GM19239 (cell line): ENCODE measurements around the gene CCNT2.
"Not testable (repeated sequence)": the region's sequence is repeated elsewhere in the genome, so short reads cannot be mapped to it uniquely, and the experiment has no call there.

ENCODE experiments used
- DNase-seq: peaks from one replicate; pipeline ENCODE4 v3.0.0; 2011; ENCODE audit warnings: low spot score; ENCODE audit not compliant: insufficient read length
- FAIRE-seq: peaks from 2 replicates; lab custom pipeline; 2011; peaks lifted over from hg19 to GRCh38; lab: Jason Lieb, UNC

Gene CCNT2

DNA sequence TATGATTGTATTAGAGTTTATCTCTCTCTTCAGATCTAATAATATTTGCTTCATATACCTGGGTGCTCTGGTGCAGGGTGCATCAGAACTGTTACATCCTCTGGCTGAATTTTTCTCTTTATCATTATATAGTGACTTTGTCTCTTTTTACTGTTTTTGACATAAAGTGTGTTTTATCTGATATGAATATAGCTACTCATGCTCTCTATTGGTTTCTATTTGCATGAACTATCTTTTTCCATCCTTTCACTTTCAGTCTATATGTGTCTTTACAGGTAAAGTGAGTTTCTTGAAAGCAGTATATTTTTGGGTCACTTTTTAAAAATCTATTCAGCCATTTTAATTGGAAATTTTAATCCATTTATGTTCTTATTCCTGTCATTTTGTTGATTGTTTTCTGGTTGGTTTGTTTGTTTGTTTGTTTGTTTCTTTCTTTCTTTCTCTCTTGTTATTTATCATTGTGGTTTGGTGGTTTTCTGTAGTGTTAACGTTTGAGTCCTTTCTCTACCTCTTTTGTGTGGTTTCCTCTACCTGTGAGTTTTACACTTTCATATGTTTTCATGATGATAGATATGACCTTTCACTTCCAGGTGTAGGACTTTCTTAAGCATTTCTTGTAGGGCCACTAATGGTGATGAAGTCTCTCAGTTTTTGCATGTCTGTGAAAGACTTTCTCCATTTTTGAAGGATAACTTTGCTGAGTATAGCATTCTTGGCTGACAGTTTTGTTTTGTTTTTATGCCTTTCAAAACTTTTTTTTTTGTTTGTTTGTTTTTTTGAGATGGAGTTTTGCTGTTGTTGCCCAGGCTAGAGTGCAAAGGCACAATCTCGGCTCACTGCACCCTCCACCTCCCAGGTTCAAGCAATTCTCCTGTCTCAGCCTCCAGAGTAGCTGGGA, 54.9 kb downstream of the CCNT2 start:
- DNase-seq, result no peak
- FAIRE-seq, result peak; percentile 66

DNA sequence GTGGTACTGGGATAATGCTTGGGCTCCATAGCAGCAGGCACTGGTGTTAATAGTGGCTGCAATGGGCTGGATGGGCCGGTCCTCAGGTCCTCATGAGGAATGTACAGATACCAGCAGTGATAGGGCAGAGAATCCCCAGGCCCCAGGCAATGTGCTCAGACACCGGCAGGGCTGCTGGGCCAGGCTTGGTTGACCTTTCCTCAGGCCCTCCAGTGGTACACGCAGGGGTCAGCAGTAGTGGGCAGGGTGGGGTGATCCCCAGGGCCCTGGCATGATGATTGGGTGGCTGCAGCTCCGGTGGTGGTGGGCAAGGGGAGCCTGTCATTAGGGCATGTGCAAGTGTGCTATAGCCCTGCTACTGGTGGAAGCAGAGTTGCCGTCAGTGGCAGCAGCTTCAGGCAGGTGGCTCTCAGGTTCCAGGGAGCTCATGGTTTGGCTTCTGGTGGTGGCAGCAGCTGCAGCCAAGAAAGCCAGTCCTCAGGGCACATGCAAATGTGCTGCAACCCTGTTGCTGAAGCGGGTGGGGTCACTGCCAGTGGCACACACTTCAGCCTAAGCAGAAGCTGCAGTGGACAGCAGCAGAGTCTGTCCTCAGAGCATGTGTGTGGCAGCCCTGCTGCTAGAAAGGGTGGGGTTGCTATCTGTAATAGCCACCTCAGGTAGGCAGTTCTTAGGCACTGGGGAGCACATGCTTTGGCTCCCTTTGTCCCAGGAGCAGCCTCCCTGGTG, 56.8 kb downstream of the CCNT2 start:
- DNase-seq, result no peak
- no peak for FAIRE-seq

DNA sequence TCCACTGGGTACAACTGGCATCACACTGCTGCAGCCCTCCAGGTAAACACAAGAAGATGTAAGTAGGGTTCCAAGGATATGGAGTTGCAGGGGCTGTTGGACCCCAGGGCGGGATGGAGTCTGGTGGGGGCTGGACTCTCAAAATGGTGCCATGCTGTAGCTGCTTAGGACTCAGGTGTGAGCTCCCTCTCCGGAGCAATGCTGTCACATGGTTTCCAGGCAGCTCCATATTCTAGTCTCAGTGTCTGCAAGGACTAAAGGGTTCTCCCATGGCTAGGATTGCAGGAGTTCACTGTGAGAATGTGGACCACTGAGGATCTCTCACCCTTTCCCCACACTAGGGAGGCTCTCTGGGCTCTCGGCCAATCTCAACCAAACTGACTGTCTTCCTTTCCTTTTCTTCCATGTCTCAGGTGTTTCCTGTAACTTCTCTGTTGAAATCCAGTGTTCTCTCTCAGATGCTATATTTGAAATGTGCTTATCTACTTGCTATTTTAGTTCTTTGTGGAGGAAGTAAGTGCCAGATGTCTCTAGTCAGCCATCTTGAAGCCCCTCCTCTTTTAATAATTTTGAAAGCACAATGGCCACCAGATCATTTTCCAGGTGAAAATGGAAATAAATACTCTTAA, 57.6 kb downstream of the CCNT2 start:
- FAIRE-seq (no peak), DNase-seq (no peak)

DNA sequence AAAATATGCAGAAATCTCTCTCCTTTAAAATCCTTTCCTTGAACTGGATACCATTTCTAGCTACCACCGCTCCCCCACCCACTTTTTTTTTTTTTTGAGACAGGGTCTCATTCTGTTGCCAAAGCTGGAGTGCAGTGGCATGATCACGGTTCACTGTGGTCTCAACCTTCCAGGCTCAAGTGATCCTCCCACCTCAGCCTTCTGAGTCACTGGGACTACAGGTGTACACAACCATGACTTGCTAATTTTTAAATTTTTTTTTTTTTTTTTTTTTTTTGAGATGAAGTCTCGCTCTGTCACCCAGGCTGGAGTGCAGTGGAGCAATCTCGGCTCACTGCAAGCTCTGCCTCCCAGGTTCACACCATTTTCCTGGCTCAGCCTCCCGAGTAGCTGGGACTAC, 58.5 kb downstream of the CCNT2 start:
- FAIRE-seq, DNase-seq: not testable (repeated sequence)

DNA sequence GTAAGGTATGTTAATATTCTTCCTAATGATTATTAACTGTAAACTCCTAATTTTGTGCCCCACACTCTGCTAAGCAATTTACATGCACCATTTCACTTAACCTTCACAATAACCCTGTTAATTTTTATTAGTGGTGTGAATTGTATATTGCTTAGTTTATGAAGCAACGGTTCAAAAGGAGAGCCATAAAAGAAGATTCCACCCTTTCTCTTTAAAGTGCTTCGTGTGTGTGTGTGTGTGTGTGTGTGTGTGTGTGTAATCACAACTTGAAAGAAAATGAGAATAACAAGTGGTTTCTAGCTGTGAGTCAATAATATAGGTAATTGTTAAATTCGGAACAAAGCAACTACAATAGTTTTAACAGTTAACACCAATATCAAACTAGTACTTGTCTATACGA, 60.6 kb downstream of the CCNT2 start:
- no peak for DNase-seq
- no peak for FAIRE-seq

DNA sequence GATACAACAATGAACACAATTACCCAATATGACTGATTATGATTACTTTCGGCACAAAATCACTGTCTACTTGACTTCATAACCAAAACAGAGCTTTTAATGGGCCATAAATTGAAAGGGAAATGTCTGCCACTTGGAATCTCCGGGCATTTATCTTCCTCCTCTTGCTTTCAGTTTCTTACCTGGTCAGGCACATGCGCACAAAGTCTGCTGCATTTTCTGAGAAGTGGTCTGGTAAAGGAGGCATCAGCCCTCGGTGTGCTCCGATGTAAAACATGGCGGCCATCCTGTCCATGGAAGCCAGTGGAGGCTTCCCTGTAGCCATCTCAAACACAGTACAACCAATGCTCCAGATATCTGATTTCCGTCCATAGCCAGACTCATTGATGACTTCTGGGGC, 62.0 kb downstream of the CCNT2 start:
- FAIRE-seq, result no peak
- no peak for DNase-seq

DNA sequence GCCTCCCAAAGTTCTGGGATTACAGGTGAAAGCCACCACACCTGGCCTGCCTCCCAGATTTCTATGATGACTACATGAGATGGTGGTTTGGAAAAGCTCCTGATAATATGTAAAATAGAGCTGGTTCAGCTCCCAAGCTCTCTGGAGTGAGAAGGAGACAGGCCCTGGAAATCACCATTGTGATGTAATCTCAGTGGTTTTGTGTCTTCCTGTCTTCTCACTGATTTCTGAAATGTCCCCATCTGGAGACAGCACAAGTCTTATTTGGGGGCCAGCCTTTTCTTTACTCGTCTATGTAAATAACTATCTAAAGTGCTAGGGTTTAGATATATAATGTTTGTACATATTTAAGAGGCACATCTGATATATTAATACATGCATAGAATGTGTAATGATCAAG, 64.0 kb downstream of the CCNT2 start:
- DNase-seq (no peak), FAIRE-seq (no peak)

DNA sequence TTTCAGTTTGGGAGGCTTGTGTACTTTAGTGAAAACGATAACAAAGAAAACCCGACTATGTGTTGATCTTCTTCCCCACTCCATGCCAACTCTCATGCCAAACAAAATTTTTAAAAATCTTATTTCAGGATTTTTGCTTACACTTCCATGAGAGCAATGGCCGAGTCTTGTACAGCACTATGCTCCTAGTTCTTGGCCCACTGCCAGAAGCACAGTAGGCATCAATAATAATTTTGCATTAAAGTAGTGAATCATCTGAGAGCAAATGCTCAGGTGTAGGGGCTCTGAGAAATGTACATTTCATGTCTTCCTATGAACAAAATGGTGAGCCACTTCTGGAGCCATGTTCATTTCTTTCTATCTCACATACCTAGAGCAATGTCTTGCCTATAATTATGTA, 66.4 kb downstream of the CCNT2 start:
- FAIRE-seq, result no peak

DNA sequence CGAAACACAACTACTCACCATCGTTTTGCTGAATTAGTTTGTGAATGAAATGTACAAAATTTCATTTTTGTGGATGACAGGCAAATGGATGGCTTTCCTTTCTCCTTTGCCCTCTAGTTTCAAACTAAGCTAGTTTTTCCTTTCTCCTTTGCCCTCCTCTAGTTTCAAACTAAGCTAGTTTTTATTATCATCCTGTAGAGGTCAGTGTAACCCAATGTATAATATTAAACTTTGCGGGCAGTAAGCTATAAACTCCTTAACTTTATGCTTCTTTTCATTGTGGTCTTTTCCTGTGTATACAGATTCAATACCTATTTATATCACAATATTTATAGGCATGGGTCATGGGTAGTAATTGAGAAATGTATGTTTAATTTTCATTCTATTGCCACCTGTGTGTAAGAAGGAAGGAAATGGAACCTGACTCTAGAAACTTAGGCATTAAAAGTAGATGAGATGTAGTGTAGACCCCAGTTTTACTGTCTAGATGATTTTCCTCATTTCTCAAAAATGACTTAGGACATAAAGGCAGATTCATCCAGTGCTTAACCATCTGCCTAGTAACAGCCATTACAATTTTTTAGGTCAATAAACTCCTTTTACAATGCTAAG, 70.5 kb downstream of the CCNT2 start:
- no peak for DNase-seq
- peak; percentile 69 for FAIRE-seq

More for the DNA sequence above, 66.4 kb downstream of the CCNT2 start:
- DNase-seq, result no peak

DNA sequence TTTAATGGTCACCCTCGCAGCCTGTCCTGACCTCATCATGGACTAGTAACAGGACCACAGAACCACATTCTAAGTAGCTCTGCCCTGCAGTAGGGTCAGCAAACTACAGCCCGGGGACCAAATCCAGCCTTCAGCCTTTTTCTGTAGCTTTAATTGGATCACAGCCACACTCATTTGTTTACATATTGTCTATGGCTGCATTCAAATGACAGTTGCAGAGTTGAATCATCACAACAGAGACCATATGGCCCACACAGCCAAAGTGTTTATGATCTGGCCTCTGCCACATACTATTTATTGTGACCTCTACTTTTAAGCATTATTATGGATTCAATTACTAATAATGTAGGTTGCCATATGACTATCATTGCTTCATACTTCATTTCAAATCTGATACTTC, 80.9 kb downstream of the CCNT2 start:
- DNase-seq, result no peak
- no peak for FAIRE-seq

DNA sequence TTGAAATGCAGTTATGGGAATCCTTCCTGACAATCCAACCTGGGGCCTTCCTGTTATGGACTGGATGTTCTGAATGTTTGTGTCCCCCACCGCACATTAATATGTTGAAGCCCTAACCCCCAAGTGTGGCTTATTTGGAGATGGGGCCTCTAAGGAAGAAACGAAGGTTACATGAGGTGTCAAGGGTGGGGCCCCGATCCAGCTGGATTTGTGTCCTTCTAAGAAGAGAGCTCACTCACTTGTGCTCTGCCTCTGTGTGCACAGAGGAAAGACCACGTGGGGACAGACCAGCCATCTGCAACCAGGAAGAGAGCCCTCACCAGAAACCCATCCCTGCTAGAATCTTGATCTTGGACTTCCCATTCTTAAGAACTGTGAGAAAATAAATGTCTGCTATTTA, 84.2 kb downstream of the CCNT2 start:
- no peak for FAIRE-seq
- DNase-seq, result no peak

DNA sequence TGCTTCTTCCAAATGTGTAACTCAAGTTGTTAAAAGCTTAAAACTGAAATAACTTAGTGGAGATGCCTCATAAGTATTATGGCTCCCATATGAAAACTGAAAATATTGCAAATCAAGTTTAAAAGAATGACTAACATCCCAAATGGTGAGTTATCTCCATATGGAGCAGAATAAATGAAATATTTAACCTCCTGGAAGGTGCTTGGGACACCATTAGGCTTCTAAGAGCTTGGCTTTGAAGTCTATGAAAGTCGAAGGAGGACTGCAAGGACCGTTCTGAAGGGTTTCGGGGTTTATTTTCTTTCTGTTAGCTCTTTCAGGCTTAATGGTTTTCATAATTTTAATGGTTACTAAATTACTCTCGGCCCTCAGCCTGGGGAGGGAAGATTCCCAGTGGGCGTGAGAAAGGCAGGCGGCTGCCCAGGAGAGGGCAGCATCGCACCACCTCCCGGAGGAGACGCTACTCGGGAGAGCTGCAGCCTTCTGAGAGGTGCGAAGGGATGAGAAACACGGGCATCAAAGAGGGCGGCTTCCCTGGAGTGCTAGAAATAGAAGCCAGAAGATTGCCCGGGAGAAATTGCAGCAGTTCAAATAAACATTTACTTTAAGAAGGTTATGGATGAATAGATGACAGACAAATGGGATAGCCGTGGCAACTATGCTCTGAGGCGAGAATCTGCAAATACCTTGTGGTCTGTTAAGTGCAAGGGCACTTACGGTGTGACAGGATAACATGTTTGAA, 85.6 kb downstream of the CCNT2 start:
- peak; percentile 56 for DNase-seq
- peak; percentile 87 for FAIRE-seq

DNA sequence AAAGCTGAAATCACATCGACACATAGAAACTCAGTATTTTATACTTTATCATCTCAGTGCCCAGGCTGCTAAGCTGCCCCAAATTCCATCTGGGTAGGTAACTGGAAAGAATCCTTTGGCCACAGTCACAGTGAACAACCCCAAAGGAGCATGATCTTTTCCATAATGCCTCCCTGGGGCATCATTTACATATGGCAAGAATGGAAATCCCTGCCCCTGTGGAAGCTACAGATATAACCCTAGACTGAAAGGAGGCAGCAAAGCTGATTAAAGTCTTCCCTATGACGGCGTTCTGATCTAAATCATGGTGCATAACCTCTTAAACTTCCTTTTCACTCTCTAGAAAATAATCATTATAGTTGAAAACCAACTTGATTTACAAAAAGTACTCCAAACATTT, 87.1 kb downstream of the CCNT2 start:
- FAIRE-seq, result no peak

More for the DNA sequence above, 87.1 kb downstream of the CCNT2 start:
- DNase-seq, result no peak
